Measurements from ENCODE around the gene MUC3A. TPM values are rescaled to one million over a fixed set of nuclear protein-coding genes. Genes with fewer than 3 reads are reported as not detected.
"Not testable (repeated sequence)": the region's sequence is repeated elsewhere in the genome, so short reads cannot be mapped to it uniquely, and the experiment has no call there.

MUC3A gene
- total RNA-seq, 3 donors from 2014 or later (not counting 1 experiment from before 2014, with no cell fraction given), result 0.24 TPM; not detected in 2

GRCh38 chr7:100908512-100908911, 40.8 kb upstream of the MUC3A start:
- H3K27me3 ChIP-seq (ENCODE audit: control insufficient read depth, insufficient read depth, low read length), result no peaks in the 10 kb centered on the region
- H3K4me1 ChIP-seq (ENCODE audit: control insufficient read depth, insufficient read depth, low read length), result no peaks in the 10 kb centered on the region
- intact Hi-C loops (cut with micrococcal nuclease), result no loop called here
- DNase-seq (no peak), ATAC-seq (no peak)
- Mint-ChIP-seq H3K4me1 (no peaks in the 10 kb centered on the region), H3K9me3 (no peaks in the 10 kb centered on the region), H3K4me3 (no peak overlapping the region), H3K27me3 (ENCODE audit: low read depth in 2 of 2) (peaks cover 0 to 11% of the 10 kb centered on the region in 2 donors), H3K27ac (no peak overlapping the region), H3K36me3 (no peaks in the 10 kb centered on the region)
- H3K9me3 ChIP-seq (ENCODE audit: control insufficient read depth, insufficient read depth, low read length), result no peaks in the 10 kb centered on the region
- no peak overlapping the region for H3K27ac ChIP-seq (ENCODE audit: low read length)
- H3K4me3 ChIP-seq (ENCODE audit: low read length), result no peak overlapping the region
- TF ChIP-seq CTCF (IDR thresholded peaks at IDR 0.05), result no peak
- H3K36me3 ChIP-seq (ENCODE audit: control insufficient read depth, insufficient read depth, low read length), result no peaks in the 10 kb centered on the region
- WGBS (ENCODE audit: insufficient coverage), result 91% methylated on average over 5 of the region's 5 CpGs

GRCh38 chr7:100910443-100910842, 38.9 kb upstream of the MUC3A start:
- H3K36me3 ChIP-seq (ENCODE audit: control insufficient read depth, insufficient read depth, low read length); H3K36me3 Mint-ChIP-seq; H3K4me3 Mint-ChIP-seq; H3K27ac Mint-ChIP-seq; H3K4me1 Mint-ChIP-seq; H3K27me3 ChIP-seq (ENCODE audit: control insufficient read depth, insufficient read depth, low read length); ATAC-seq; H3K4me1 ChIP-seq (ENCODE audit: control insufficient read depth, insufficient read depth, low read length); intact Hi-C loops (cut with micrococcal nuclease); H3K9me3 ChIP-seq (ENCODE audit: control insufficient read depth, insufficient read depth, low read length); H3K27ac ChIP-seq (ENCODE audit: low read length); H3K4me3 ChIP-seq (ENCODE audit: low read length); DNase-seq; H3K9me3 Mint-ChIP-seq: not testable (repeated sequence)
- WGBS (ENCODE audit: insufficient coverage), result 47% methylated on average over 6 of the region's 7 CpGs
- peaks cover 0 to 12% of the 10 kb centered on the region in 2 donors for H3K27me3 Mint-ChIP-seq (ENCODE audit: low read depth in 2 of 2)

- WGBS (ENCODE audit: insufficient coverage), result 97% methylated on average over 3 of the region's 3 CpGs
- Histone ChIP-seq H3K27me3 (ENCODE audit: control insufficient read depth, insufficient read depth, low read length) (no peaks in the 10 kb centered on the region), H3K9me3 (ENCODE audit: control insufficient read depth, insufficient read depth, low read length) (no peaks in the 10 kb centered on the region), H3K4me3 (ENCODE audit: low read length) (no peak overlapping the region), H3K36me3 (ENCODE audit: control insufficient read depth, insufficient read depth, low read length) (no peaks in the 10 kb centered on the region), H3K27ac (ENCODE audit: low read length) (no peak overlapping the region), H3K4me1 (ENCODE audit: control insufficient read depth, insufficient read depth, low read length) (no peaks in the 10 kb centered on the region)
- no peak for DNase-seq
- ATAC-seq, result no peak
- H3K4me1 Mint-ChIP-seq, result no peaks in the 10 kb centered on the region
- no peaks in the 10 kb centered on the region for H3K9me3 Mint-ChIP-seq
- H3K27me3 Mint-ChIP-seq (ENCODE audit: low read depth in 2 of 2), result peaks cover 0 to 14% of the 10 kb centered on the region in 2 donors
- H3K36me3 Mint-ChIP-seq, result no peaks in the 10 kb centered on the region
- no peak for TF ChIP-seq CTCF (IDR thresholded peaks at IDR 0.05)
- H3K4me3 Mint-ChIP-seq, result no peak overlapping the region
- no peak overlapping the region for H3K27ac Mint-ChIP-seq
- intact Hi-C loops (cut with micrococcal nuclease), result no loop called here
Observed at GRCh38 chr7:100911484-100911883, 37.9 kb upstream of the MUC3A start.

- Histone ChIP-seq H3K4me1 (ENCODE audit: control insufficient read depth, insufficient read depth, low read length) (no peaks in the 10 kb centered on the region), H3K27me3 (ENCODE audit: control insufficient read depth, insufficient read depth, low read length) (no peaks in the 10 kb centered on the region), H3K4me3 (ENCODE audit: low read length) (no peak overlapping the region), H3K9me3 (ENCODE audit: control insufficient read depth, insufficient read depth, low read length) (no peaks in the 10 kb centered on the region), H3K36me3 (ENCODE audit: control insufficient read depth, insufficient read depth, low read length) (no peaks in the 10 kb centered on the region), H3K27ac (ENCODE audit: low read length) (no peak overlapping the region)
- H3K4me3 Mint-ChIP-seq, result no peak overlapping the region
- no peak for TF ChIP-seq CTCF (IDR thresholded peaks at IDR 0.05)
- 86% methylated on average over 12 of the region's 15 CpGs for WGBS (ENCODE audit: insufficient coverage)
- ATAC-seq, result no peak
- no peaks in the 10 kb centered on the region for H3K36me3 Mint-ChIP-seq
- no peak overlapping the region for H3K27ac Mint-ChIP-seq
- DNase-seq, result no peak
- H3K9me3 Mint-ChIP-seq, result no peaks in the 10 kb centered on the region
- H3K4me1 Mint-ChIP-seq, result no peaks in the 10 kb centered on the region
- intact Hi-C loops (cut with micrococcal nuclease), result no loop called here
- H3K27me3 Mint-ChIP-seq (ENCODE audit: low read depth in 2 of 2), result peaks cover 0 to 17% of the 10 kb centered on the region in 2 donors
Observed at GRCh38 chr7:100914208-100914878, 35.0 kb upstream of the MUC3A start.

All from natural killer cell (primary cell).